H9 (cell line): ENCODE measurements around the gene SRSF10. TPM values are rescaled to one million over a fixed set of nuclear protein-coding genes. Genes with fewer than 3 reads are reported as not detected.

Experiments used
- DNase-seq: peaks from one replicate; pipeline ENCODE4 v3.0.0-alpha.2; 2017
- H2AFZ ChIP-seq: one replicate; pipeline ENCODE4 v1.6.1; 2013; ENCODE audit warnings: mild to moderate bottlenecking, low read length, control low read depth, moderate library complexity
- H2AK5ac ChIP-seq: 2 replicates; pipeline ENCODE4 v1.6.1; 2013; ENCODE audit warnings: low read length, control low read depth, mixed read lengths; ENCODE audit not compliant: insufficient read length
- H2BK120ac ChIP-seq: one replicate; pipeline ENCODE4 v1.6.1; 2013; ENCODE audit warnings: low read depth, mild to moderate bottlenecking, low read length, control low read depth, inconsistent platforms; ENCODE audit not compliant: poor library complexity, severe bottlenecking
- H2BK12ac ChIP-seq: 2 replicates; pipeline ENCODE4 v1.6.1; 2013; ENCODE audit warnings: low read length, control low read depth, mixed read lengths, low read depth; ENCODE audit not compliant: insufficient read length
- H2BK15ac ChIP-seq: 2 replicates; pipeline ENCODE4 v1.6.1; 2013; ENCODE audit warnings: low read depth, low read length, control low read depth
- H2BK20ac ChIP-seq: one replicate; pipeline ENCODE4 v1.6.1; 2013; ENCODE audit warnings: low read depth, mild to moderate bottlenecking, low read length, control low read depth, inconsistent platforms; ENCODE audit not compliant: poor library complexity, severe bottlenecking
- H2BK5ac ChIP-seq: 2 replicates; pipeline ENCODE4 v1.6.1; 2013; ENCODE audit warnings: low read length, control low read depth, mixed read lengths; ENCODE audit not compliant: insufficient read length
- H3K14ac ChIP-seq: 2 replicates; pipeline ENCODE4 v1.6.1; 2013; ENCODE audit warnings: low read length, control low read depth; ENCODE audit not compliant: insufficient read depth
- H3K18ac ChIP-seq: 2 replicates; pipeline ENCODE4 v1.6.1; 2013; ENCODE audit warnings: low read depth, mild to moderate bottlenecking, mixed read lengths, low read length, control low read depth; ENCODE audit not compliant: insufficient read length
- H3K23ac ChIP-seq: 2 replicates; pipeline ENCODE4 v1.6.1; 2013; ENCODE audit warnings: low read length, control low read depth, mixed read lengths, low read depth; ENCODE audit not compliant: insufficient read length
- H3K23me2 ChIP-seq: 2 replicates; pipeline ENCODE4 v1.6.1; 2013; ENCODE audit warnings: low read depth, mild to moderate bottlenecking, mixed read lengths, low read length, control low read depth; ENCODE audit not compliant: insufficient read length, poor library complexity, severe bottlenecking
- H3K27ac ChIP-seq: 2 replicates; pipeline ENCODE4 v1.5.1; 2013; ENCODE audit warnings: low read length, control low read depth, mixed read lengths, low read depth; ENCODE audit not compliant: insufficient read length
- H3K27me3 ChIP-seq: 2 replicates; pipeline ENCODE4 v1.6.1; 2013; ENCODE audit warnings: low read length, control low read depth, inconsistent platforms; ENCODE audit not compliant: insufficient read depth
- H3K4ac ChIP-seq: 2 replicates; pipeline ENCODE4 v1.6.1; 2013; ENCODE audit warnings: low read depth, mild to moderate bottlenecking, control low read depth, inconsistent platforms, low read length, moderate library complexity
- H3K4me1 ChIP-seq: 2 replicates; pipeline ENCODE4 v1.6.1; 2013; ENCODE audit warnings: low read length, control low read depth, inconsistent platforms; ENCODE audit not compliant: insufficient read depth
- H3K4me2 ChIP-seq: 2 replicates; pipeline ENCODE4 v1.6.1; 2013; ENCODE audit warnings: low read length, control low read depth, mixed read lengths; ENCODE audit not compliant: insufficient read length, insufficient read depth
- H3K56ac ChIP-seq: 2 replicates; pipeline ENCODE4 v1.6.1; 2013; ENCODE audit warnings: low read depth, mild to moderate bottlenecking, mixed read lengths, low read length, control low read depth; ENCODE audit not compliant: insufficient read length
- H3K79me1 ChIP-seq: 2 replicates; pipeline ENCODE4 v1.6.1; 2013; ENCODE audit warnings: low read depth, mild to moderate bottlenecking, moderate library complexity, low read length, control low read depth, inconsistent platforms; ENCODE audit not compliant: insufficient read depth, poor library complexity, severe bottlenecking
- H3K79me2 ChIP-seq: 2 replicates; pipeline ENCODE4 v1.6.1; 2013; ENCODE audit warnings: low read length, control low read depth, inconsistent platforms; ENCODE audit not compliant: insufficient read depth
- H3K9ac ChIP-seq: 2 replicates; pipeline ENCODE4 v1.6.1; 2013; ENCODE audit warnings: low read length, control low read depth, mixed read lengths; ENCODE audit not compliant: insufficient read length; ENCODE audit errors: extremely low read depth
- H3K9me3 ChIP-seq: one replicate; pipeline ENCODE4 v1.6.1; 2013; ENCODE audit warnings: low read depth, low read length, inconsistent platforms; ENCODE audit not compliant: control insufficient read depth
- H3T11ph ChIP-seq: one replicate; pipeline ENCODE4 v1.6.1; 2013; ENCODE audit warnings: mild to moderate bottlenecking, low read length, control low read depth, inconsistent platforms
- H4K20me1 ChIP-seq: one replicate; pipeline ENCODE4 v1.6.1; 2013; ENCODE audit not compliant: control insufficient read depth, insufficient read length, insufficient read depth
- H4K5ac ChIP-seq: 2 replicates; pipeline ENCODE4 v1.6.1; 2013; ENCODE audit warnings: low read depth, mild to moderate bottlenecking, mixed read lengths, low read length, control low read depth; ENCODE audit not compliant: insufficient read length
- H4K8ac ChIP-seq: replicated peaks from 2 replicates; pipeline ENCODE4 v1.6.1; 2013; ENCODE audit warnings: low read length, control low read depth, mixed read lengths, low read depth; ENCODE audit not compliant: insufficient read length
- H4K91ac ChIP-seq: 2 replicates; pipeline ENCODE4 v1.6.1; 2013; ENCODE audit warnings: low read depth, mild to moderate bottlenecking, moderate library complexity, mixed read lengths, low read length, control low read depth; ENCODE audit not compliant: insufficient read length
- H3K27ac Mint-ChIP-seq, 3 experiments: 2 replicates in 2 of 3; 3 replicates in 1 of 3; pipeline ENCODE4 v1.8.0; 2020 to 2021; ENCODE audit warnings: mixed read lengths in 3 of 3, mild to moderate bottlenecking in 1 of 3, moderate library complexity in 1 of 3
- H3K27me3 Mint-ChIP-seq: 2 replicates; pipeline ENCODE4 v1.8.0; 2021; ENCODE audit warnings: low read depth, mild to moderate bottlenecking, moderate library complexity, mixed read lengths
- H3K36me3 Mint-ChIP-seq, 3 experiments: 2 replicates in 2 of 3; 3 replicates in 1 of 3; pipeline ENCODE4 v1.8.0; 2020 to 2021; ENCODE audit warnings: low read depth in 3 of 3, mixed read lengths in 3 of 3; ENCODE audit not compliant: insufficient read depth in 1 of 3
- H3K4me1 Mint-ChIP-seq, 2 experiments: 2 replicates each; pipeline ENCODE4 v1.8.0; 2020; ENCODE audit warnings: mixed read lengths in 2 of 2
- H3K4me3 Mint-ChIP-seq, 2 experiments: 2 replicates in 1 of 2; 3 replicates in 1 of 2; pipeline ENCODE4 v1.8.0; 2020 to 2021; ENCODE audit warnings: mild to moderate bottlenecking in 2 of 2, mixed read lengths in 2 of 2, moderate library complexity in 1 of 2
- H3K9me3 Mint-ChIP-seq, 2 experiments: 2 replicates in 1 of 2; 3 replicates in 1 of 2; pipeline ENCODE4 v1.8.0; 2020; ENCODE audit warnings: mild to moderate bottlenecking in 2 of 2, mixed read lengths in 2 of 2, moderate library complexity in 1 of 2
- CTCF ChIP-seq: fragments of 200-600 bp; sonication (generic); conservative IDR thresholded peaks from 3 replicates; pipeline ENCODE4 v1.8.0; 2021; ENCODE audit warnings: antibody characterized with exemption, mild to moderate bottlenecking
- WGBS: extraction: QIAGEN DNeasy Blood & Tissue Kit; methylation state at CpG from one replicate; pipeline ENCODE4 v1.1.7; 2013; ENCODE audit warnings: missing lambda C conversion rate, low lambda C conversion rate, mixed read lengths; ENCODE audit not compliant: insufficient read length; ENCODE audit errors: extremely low coverage; 5-methylcytosine and 5-hydroxymethylcytosine counted together
- total RNA-seq: library from RNA; stranded (reverse); gene quantifications from 2 replicates; pipeline ENCODE4 v1.2.1, GENCODE V29; 2021

The SRSF10 gene
- total RNA-seq, 1 experiment from 2014 or later = 238 TPM

GRCh38 chr1:23959461-23960290 lies 20.5 kb downstream of the SRSF10 start, which contains the start of gene PNRC2:
TSS of gene PNRC2 (plus strand) at chr1:23959828. CDS start at chr1:23961458, 1,630 bp downstream.
- H3K14ac ChIP-seq = peak within 1 kb of the TSS; percentile 99
- peak within 1 kb of the TSS; percentile 79 for H3K4me2 ChIP-seq
- peak within 1 kb of the TSS; percentile 69 for H3K56ac ChIP-seq
- DNase-seq = peak; percentile 97
- no peaks in the 10 kb centered on the region for H4K20me1 ChIP-seq
- H3K9ac ChIP-seq = peak within 1 kb of the TSS; percentile 99
- H3K9me3 Mint-ChIP-seq = no peaks in the 10 kb centered on the region
- H3K79me2 ChIP-seq = peaks cover 7% of the 10 kb centered on the region; the same call in 1 of the 2 replicates
- no CpG with 5 or more reads among the region's 84 CpGs for WGBS
- peak within 1 kb of the TSS; percentile 100 for H3K27ac Mint-ChIP-seq
- H3K79me1 ChIP-seq = no peaks in the 10 kb centered on the region
- peaks cover 17 to 32% (median 20%) of the 10 kb centered on the region in 3 experiments; a peak in 6 of 7 replicates for H3K36me3 Mint-ChIP-seq
- H2AFZ ChIP-seq = no peak within 1 kb of the TSS
- peak within 1 kb of the TSS; percentile 89 to 97 for H3K4me3 Mint-ChIP-seq
- H2BK120ac ChIP-seq = peak within 1 kb of the TSS; percentile 65
- H3K27me3 ChIP-seq = no peaks in the 10 kb centered on the region
- no peak within 1 kb of the TSS for H2AK5ac ChIP-seq
- no peak within 1 kb of the TSS for H2BK5ac ChIP-seq
- H3K23me2 ChIP-seq = peaks cover 3% of the 10 kb centered on the region
- no peak within 1 kb of the TSS for H3T11ph ChIP-seq
- H3K4me1 Mint-ChIP-seq = peaks cover 28 to 32% of the 10 kb centered on the region in 2 experiments
- H4K5ac ChIP-seq = peak within 1 kb of the TSS; percentile 93
- no peak within 1 kb of the TSS for H4K91ac ChIP-seq
- H3K4ac ChIP-seq = no peak within 1 kb of the TSS; the same call in 1 of the 2 replicates
- H3K27me3 Mint-ChIP-seq = no peaks in the 10 kb centered on the region; the same call in 1 of the 2 replicates
- no peak within 1 kb of the TSS for H3K23ac ChIP-seq
- peak within 1 kb of the TSS; percentile 99 for H3K18ac ChIP-seq
- no peak within 1 kb of the TSS for H2BK20ac ChIP-seq
- H3K27ac ChIP-seq = peak within 1 kb of the TSS; percentile 95
- TF ChIP-seq CTCF = no peak
- H2BK12ac ChIP-seq = no peak within 1 kb of the TSS
- 0 out of 2 replicates have a peak, but pooled peaks cover 4% of the 10 kb centered on the region for H3K4me1 ChIP-seq
- no peak within 1 kb of the TSS for H2BK15ac ChIP-seq
- H4K8ac ChIP-seq = no peak within 1 kb of the TSS
- no peaks in the 10 kb centered on the region for H3K9me3 ChIP-seq
